ENCODE results near the gene RTEL1.

GRCh38 chr20:63680427-63680826 is 22.3 kb downstream of the RTEL1 start:
- no peak for TF ChIP-seq CTCF (conservative IDR thresholded peaks at IDR 0.05 in 1 of 2, IDR thresholded peaks at IDR 0.05 in 1 of 2; ENCODE audit: extremely low read depth in 1 of 2, insufficient read depth in 1 of 2, low read depth in 1 of 2, low read length in 2 of 2)
- TF ChIP-seq EZH2 (IDR thresholded peaks at IDR 0.05; ENCODE audit: borderline replicate concordance, low read length): no peak
